ENCODE measurements around the gene COBLL1.

Gene COBLL1

GRCh38 chr2:164692114-164692513 is 149.5 kb downstream of the COBLL1 start:
- DNase-seq (ENCODE audit: extremely low read depth in 1 of 2, low read depth in 1 of 2), result no peak

GRCh38 chr2:164691346-164691887 is 150.2 kb downstream of the COBLL1 start:
- no peak for DNase-seq (ENCODE audit: extremely low read depth in 1 of 2, low read depth in 1 of 2)

DNA sequence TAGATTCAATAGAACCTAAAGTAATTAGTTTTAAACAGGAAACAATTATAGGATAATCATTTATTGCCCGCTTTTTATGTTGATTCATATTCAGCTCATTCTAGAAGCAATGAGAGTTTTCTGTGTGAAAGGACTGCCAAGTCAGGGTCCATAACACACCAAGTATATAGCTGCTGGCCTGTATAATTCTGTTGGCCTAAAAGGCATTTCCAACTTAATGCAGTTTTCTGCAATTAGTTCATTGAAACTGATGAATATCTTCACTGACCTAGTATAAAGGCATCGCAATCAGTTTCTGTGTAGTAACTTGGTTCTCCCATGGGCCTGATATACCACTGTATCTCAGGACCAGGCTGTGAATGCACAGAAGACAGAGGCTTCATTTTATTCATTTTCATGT is 151.3 kb downstream of the COBLL1 start:
- DNase-seq (ENCODE audit: extremely low read depth in 1 of 2, low read depth in 1 of 2), result no peak

DNA sequence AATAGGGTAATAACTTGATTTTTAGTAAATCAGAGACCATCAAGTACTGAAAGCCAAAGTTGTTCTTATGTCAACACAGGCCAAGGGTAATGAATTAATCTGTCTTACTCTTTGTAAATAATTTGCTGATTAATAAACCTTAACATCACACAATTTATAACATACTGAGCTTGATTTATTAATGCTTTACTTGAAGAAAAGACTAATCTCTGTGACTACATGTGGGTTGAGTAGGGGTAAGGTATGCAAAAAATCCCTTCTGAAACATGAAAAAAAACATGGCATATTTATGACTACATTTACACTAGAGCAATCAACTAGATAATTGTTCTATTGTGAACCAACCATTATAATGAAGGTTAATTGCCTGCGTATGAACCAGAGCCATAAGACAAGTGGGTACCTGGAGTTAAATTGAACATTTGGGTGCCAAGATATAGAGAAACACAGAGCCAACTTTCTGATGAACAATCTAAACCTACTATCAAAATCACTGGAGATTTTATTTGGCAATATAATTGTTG is 152.7 kb downstream of the COBLL1 start:
- DNase-seq (ENCODE audit: extremely low read depth in 1 of 2, low read depth in 1 of 2), result no peak

DNA sequence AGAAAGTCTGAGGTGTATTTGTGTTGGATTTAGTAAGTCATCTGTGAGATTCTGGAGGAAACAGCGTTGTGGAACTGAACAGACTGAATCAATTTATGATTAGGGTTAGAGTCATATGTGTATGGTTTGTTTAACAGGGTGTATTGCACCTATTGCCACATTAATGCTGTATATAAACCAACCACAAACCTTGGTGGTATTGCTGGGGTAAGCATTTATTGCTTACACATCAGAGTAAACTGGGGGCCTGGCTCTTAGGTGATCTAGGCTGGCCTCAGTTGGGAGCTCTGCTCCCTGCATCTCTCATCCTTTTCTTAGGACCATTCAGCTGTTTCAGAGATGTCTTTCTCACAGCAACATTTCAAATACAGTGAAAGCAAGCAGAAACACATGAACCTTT is 160.6 kb downstream of the COBLL1 start:
- DNase-seq (ENCODE audit: extremely low read depth in 1 of 2, low read depth in 1 of 2), result no peak

DNA sequence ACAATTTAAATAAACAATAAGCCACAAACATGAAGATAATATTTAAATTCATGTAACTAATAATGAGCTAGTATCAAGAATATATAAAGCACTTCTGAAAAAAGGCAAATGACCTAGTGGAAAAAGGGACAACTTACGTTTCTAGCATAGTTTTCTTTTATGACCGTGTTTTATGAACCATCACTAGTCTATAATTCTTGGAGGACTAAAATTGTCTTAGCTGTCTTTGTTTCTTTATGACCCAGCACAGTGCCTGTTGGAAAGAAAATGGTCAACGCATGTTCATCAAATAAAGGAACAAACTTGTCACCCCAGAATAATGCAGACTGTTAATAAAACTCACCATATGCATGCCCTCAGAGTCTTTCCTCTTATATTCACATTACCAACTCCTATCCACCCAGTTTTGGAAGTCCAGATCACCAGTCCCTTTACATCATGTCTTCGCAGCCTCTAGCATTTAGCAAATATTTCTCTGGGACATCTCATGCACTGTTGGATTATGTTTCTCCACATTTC is 162.9 kb downstream of the COBLL1 start:
- no peak for DNase-seq (ENCODE audit: extremely low read depth in 1 of 2, low read depth in 1 of 2)

DNA sequence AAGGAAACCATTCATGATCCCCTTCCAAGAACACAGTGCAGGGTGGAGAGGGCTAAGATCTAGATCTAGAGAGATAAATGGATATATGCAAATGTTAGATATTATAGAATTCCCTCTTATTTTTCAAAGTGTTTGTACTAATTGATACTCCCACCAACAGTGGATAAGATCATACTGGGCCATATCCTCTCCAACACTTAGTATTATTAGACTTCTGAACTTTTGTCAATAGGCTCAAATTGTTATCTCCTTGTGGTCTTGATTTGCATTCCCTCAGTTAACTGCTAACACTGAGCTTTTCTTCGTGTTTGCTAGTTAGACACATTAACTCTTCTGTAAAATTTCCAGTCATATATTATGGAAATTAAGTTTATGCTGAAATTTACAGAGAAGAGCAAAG is 163.9 kb downstream of the COBLL1 start:
- no peak for DNase-seq (ENCODE audit: extremely low read depth in 1 of 2, low read depth in 1 of 2)

- DNase-seq (ENCODE audit: extremely low read depth in 1 of 2, low read depth in 1 of 2), result no peak
Measured at GRCh38 chr2:164677271-164677670, 164.4 kb downstream of the COBLL1 start.

DNA sequence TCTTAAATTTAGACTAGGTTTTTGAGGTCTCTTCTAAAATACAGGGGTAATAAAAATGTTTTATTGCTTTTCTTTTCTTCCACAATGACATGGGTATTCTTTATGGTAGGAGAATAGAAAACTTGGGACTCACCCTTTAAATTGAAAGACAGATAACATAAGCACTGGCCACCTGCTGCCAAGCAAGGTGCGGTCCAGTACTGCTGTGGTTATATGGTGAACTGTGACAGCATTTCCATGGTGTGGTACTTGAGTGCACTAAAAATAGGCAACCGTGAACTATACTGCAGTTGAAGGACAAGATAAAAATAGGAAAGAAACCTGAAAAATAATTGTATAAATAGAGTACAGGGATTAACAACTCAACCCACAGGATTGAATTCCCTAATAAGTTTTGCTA is 165.9 kb downstream of the COBLL1 start:
- no peak for DNase-seq (ENCODE audit: extremely low read depth in 1 of 2, low read depth in 1 of 2)

DNA sequence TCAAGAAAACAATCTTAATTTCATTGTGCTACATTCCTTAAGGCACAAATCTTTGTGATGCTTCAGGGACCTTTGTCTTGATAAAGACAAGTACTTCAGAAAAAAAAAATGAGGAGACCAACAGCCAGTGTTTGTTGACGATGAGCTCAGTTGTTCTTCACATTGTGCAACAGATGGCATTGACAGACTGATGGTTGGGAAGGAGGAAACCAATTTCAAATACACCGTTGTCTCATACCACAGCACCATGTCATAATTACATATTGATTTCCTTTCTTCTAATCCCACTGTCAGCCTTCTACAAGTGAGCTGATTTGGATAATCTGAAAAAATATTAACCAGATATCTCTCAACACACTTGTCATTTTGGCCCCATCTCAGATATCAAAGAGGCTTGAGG is 166.6 kb downstream of the COBLL1 start:
- DNase-seq (ENCODE audit: extremely low read depth in 1 of 2, low read depth in 1 of 2), result no peak

DNA sequence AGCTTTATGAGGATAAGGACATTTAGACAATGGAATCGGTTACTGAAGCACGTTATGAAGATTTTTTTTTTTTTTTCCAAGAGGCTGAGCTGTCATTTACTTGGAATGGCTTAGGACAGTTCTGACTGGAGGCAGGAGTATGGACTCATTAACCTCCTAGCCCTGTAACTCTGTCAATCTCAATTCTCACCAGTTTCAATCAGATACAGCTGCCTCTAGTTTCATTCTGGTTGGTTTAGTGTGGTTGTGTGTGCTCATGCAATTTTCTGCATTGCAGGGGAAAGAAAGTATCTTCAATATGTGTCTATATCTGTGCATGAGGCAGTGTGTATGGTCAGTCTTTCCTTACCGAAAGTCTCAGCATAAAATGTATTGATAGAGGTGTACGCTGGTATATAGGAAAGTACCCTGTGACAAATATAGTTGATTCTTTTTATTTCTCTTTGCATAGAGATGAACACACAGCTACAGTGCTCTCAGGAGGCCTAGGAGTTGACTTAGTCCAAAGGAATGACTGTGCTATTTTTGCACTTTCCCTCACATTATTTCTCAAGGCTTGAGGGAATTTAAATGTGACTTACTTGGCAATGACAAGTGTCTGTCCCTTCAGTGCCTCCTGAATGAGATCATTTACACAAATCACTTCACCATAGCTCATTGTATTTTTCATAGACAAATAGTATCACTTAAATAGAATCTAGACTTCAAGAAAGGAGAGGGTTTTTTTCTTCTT is 169.8 kb downstream of the COBLL1 start:
- no peak for DNase-seq (ENCODE audit: extremely low read depth in 1 of 2, low read depth in 1 of 2)

DNA sequence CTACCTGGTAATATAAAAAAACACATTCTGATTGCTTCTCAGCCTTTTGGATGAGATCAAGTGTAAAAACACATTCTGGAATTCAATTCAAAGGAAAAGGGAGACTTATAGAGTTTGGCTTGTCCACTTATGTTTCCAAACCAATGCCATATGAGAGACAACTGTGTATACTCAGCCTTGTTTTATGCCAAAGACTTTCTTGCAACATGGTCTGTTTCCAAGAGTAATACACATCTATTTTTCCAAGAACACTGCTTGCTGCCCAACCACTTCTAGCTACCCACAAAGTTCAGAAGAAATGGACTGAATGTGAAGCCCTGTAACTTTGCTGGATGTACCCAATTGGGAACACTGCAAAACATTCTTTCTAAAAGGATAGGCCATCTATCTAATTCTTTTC is 172.3 kb downstream of the COBLL1 start:
- no peak for DNase-seq (ENCODE audit: extremely low read depth in 1 of 2, low read depth in 1 of 2)

DNA sequence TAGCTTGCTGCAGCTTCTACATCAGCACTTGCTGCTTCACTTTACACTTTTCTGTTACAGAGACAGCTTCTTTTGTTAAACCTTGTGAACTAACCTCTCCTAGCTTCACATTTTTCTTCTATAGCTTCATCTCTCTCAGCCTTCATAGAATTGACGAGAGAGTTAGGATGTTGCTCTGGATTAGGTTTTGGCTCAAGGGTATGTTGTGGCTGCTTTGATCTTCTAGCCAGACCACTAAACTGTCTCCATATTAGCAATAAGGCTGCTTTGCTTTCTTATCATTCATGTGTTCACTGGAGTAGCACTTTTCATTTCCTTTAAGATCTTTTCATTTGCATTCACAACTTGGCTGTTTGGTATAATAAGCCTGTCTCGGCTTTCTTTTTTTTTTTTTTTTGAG is 174.1 kb downstream of the COBLL1 start:
- no peak for DNase-seq (ENCODE audit: extremely low read depth in 1 of 2, low read depth in 1 of 2)

DNA sequence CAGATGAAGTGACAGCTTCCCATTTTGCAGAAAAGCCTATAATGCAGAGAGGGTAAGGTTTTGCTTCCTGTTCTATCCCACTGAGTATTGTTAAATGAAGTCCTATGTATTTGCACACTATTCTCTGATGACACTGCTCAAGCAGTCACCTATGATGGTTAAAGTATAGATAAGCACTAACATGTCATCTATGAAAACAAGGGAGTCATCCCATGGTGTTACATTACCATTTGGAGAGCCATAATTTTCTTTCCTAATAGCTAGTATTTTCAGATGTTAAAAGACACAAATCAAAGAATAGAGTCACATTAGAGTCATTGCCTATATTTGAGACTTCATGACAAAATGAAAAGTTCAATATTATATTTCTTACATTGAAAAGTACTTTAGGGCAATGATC is 177.6 kb downstream of the COBLL1 start:
- no peak for DNase-seq (ENCODE audit: extremely low read depth in 1 of 2, low read depth in 1 of 2)

GRCh38 chr2:164662868-164663631 is 178.6 kb downstream of the COBLL1 start:
- no peak for DNase-seq (ENCODE audit: extremely low read depth in 1 of 2, low read depth in 1 of 2)

- DNase-seq (ENCODE audit: extremely low read depth in 1 of 2, low read depth in 1 of 2), result no peak
Measured at GRCh38 chr2:164662066-164662465, 179.6 kb downstream of the COBLL1 start.

DNA sequence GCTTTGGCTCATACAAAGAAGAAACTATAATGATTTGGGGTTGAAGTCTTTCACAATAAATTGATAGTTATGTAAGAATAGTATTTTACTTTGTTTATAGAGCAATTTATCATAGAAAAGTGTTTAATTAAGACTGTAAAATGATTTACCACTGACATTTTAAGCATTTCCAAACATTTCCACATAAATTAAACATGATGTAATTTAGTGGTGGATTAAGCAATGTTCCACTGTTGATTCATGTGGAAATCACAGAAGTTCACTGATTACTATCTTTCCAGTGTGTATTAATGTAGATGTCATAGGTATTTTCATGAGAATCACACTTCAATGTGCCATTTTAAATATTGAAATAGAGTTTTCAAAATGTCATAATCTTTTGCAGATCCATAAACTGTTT is 180.3 kb downstream of the COBLL1 start:
- no peak for DNase-seq (ENCODE audit: extremely low read depth in 1 of 2, low read depth in 1 of 2)

DNA sequence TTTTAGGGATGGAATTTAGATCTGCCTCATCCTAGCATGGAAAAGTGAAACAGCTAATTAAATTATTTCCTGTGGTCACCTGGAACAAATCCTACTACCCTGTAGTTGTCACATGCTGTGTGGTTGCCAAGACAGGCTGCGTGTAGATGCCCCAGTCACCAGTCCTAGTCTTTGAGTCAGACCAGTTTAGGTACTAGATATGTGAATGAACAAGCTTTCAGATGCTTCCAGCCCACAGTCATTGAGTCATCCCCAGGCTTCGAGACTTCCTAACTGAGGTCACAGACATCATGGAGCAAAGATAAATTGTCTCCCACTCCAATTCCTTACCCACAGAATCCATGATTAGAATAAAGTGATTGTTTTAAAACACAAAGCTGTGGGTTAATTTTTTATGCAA is 184.5 kb downstream of the COBLL1 start:
- DNase-seq (ENCODE audit: extremely low read depth in 1 of 2, low read depth in 1 of 2), result no peak

DNA sequence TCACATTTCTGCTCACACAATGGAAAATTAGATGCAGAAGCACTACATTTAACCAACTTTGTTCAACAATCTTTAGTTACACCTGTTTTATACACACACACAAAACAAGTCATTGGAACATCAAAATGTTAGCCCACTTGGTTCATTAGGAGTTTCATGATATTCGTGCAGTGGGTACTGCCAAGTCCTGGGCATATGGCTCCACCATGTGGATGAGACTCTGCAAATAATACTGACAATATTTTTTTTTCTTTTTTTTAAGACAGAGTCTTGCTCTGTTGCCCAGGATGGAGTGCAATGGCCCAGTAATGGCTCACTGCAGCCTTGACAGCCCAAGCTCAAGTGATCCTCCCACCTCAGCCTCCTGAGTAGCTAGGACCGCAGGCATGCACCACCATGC is 185.9 kb downstream of the COBLL1 start:
- no peak for DNase-seq (ENCODE audit: extremely low read depth in 1 of 2, low read depth in 1 of 2)

DNA sequence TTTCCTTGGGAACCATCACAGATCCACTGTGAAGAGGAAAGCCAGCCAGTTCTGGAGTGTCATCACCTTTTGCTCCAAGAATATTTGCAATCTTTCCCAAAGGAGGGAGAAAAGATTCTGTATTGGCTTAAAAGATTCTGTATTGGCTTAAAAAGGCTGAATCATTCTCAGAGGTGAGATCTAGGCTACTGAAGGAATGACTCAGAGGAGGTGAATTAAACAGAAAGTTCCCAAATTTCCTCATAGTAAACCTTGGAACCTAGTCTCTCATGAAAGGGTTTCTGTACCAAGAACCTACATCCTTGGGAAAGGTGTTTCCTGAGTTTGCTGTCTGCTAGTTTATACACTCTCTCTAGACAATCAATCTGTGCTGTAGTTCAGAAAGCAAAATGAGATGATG is 186.3 kb downstream of the COBLL1 start:
- DNase-seq (ENCODE audit: extremely low read depth in 1 of 2, low read depth in 1 of 2), result no peak

DNA sequence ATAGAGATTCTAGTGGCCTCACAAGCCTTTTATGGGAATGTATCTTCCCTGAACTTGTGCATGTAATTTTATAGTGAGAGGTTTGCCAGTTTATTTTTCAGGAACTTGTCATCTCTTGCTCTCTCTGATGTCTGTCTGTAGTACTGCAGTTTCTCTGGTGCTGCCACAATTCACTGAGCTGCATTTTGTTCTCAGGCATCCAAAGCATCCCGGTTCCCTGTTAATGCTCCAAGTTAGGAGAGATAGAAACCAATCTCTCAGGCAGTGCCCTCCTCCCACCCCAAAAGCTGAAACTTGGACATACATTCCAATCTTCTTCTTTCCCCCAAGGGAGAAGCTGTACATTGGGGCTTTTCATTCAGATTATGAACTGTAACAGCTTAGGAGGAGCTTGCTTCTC is 190.3 kb downstream of the COBLL1 start:
- no peak for DNase-seq (ENCODE audit: extremely low read depth in 1 of 2, low read depth in 1 of 2)

Measured in activated CD8-positive, alpha-beta memory T cell treated with anti-CD3 and anti-CD28 coated beads for 1 hour (primary cell).